Measurements from ENCODE around the gene HTATIP2. TPM values are rescaled to one million over a fixed set of nuclear protein-coding genes. Genes with fewer than 3 reads are reported as not detected.

Gene HTATIP2
- total RNA-seq, 1 donor from 2014 or later, result 84.3 TPM

Other genes with a start within 250 kb of the HTATIP2 start
- gene DBX1, start 203.2 kb upstream of the HTATIP2 start, total RNA-seq, result not detected in 2 replicates
- gene PRMT3, start 24.0 kb downstream of the HTATIP2 start, total RNA-seq, result 16.4 and 21.5 TPM in 2 replicates
- gene SLC6A5, start 235.9 kb downstream of the HTATIP2 start, total RNA-seq, result not detected in 2 replicates